ENCODE measurements around the gene EXOC6B. TPM values are rescaled to one million over a fixed set of nuclear protein-coding genes. Genes with fewer than 3 reads are reported as not detected.

EXOC6B gene
- total RNA-seq, 1 experiment from 2014 or later, result 26.5 TPM

DNA sequence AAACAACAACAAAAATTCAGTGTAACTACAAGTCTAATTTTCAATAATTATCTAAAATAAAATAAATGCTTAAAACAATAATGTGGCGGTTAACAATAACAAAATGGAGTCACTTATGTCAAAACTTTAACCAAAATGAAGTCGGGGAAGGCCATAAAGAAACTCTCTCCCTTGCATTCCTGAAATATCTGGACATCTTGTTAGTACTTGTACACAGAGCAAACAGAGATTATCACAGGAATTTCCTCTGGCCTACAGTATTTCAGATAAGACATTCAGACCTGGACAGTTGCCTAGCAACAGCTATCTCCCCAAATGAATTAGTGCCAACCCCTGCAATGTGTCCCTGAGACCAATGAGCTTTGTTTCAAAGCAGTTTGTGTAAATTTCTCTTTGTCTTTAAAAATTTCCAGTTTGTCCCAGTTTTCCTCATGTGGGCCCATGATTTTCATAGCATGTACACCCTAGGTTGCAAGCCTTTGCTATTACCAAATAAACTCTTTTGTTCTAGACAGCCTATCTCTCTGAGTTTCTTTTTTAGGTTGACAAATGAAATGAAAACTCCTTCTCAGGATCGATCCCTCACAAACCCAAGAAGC is 68.6 kb downstream of the EXOC6B start:
- Histone ChIP-seq H3K27ac (peak overlapping the region; percentile 33), H3K27me3 (replicated peaks) (no peaks in the 10 kb centered on the region), H3K9me3 (replicated peaks) (0 out of 2 replicates have a peak, but pooled peaks cover 4% of the 10 kb centered on the region), H3K4me1 (replicated peaks) (peaks cover 29% of the 10 kb centered on the region), H3K36me3 (no peaks in the 10 kb centered on the region), H3K4me3 (no peak overlapping the region)
- DNase-seq (ENCODE audit: low read depth in 1 of 2, low spot score in 2 of 2), result peak in 1 of 2 experiments; percentile 57

DNA sequence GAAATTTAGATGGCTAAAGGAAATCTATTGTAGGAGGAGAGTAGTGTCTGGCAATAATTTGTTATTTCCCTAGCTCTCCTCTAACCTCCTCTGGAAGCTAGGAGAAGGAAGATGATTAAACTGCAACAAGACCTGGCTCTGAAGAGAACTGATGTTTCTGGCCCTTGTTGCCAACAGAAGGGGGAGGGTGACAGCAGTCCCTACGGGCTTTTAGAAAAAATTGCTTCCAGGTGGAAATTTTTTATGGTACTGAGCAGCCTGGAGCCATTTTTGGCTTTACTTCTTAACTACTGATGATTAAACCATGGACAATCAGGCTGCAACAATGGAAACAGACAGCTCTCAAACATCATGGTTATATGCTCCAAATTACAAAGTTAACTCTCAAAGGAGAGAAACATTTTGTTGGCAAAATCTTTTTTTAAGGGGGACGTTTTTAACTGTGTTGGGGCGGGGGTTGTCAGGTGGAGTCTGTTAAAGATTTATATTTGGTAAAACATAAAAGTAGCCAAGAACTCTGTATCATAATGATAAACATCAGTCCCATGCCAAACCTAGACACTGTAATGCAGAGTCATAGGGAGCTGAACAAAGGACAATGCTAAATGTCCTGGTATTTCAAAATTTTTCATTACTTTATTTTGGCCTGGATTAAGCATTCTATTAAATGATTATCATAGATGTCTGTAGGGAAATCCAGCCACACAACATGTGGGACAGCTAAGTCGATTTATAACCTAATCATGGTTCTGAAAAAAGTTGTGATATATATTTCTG is 70.0 kb downstream of the EXOC6B start:
- no peaks in the 10 kb centered on the region for H3K36me3 ChIP-seq
- no peak overlapping the region for H3K27ac ChIP-seq
- no peak overlapping the region for H3K4me3 ChIP-seq
- H3K4me1 ChIP-seq (replicated peaks), result peaks cover 29% of the 10 kb centered on the region
- no peaks in the 10 kb centered on the region for H3K9me3 ChIP-seq (replicated peaks)
- DNase-seq (ENCODE audit: low read depth in 1 of 2, low spot score in 2 of 2), result peak in 1 of 2 experiments; percentile 13
- no peaks in the 10 kb centered on the region for H3K27me3 ChIP-seq (replicated peaks)

DNA sequence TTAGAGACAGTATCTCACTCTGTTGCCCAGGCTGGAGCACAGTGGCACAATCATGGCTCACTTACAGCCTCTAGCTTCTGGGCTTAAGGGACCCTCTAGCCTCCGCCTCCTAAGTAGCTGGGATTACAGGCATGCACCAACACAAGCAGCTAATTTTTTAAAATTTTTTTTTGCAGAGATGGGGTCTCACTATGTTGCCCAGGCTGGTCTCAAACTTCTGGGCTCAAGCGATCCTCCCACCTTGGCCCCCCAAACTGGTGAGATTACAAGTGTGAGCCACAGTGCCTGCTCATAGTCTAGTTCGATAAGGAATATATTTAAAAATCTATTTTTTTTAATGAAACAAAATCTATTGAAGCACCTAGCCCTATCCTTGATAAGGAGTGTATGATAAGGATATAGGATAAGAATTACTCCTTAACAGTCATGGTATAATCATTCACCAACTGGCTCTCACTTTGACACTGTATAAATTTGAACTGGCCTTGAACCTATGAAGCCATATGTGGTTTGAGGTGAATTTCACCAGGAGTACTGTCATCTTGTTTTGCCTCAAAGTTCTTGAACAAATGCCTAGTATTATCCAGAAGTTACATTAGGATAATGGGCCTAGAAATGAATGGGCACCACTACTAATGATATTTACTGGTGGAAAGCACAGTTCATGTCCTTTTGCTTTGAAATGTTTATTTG is 71.1 kb downstream of the EXOC6B start:
- H3K27me3 ChIP-seq (replicated peaks), result no peaks in the 10 kb centered on the region
- peaks cover 29% of the 10 kb centered on the region for H3K4me1 ChIP-seq (replicated peaks)
- no peak overlapping the region for H3K4me3 ChIP-seq
- H3K36me3 ChIP-seq, result no peaks in the 10 kb centered on the region
- DNase-seq (ENCODE audit: low read depth in 1 of 2, low spot score in 2 of 2), result no peak
- no peak overlapping the region for H3K27ac ChIP-seq
- H3K9me3 ChIP-seq (replicated peaks), result no peaks in the 10 kb centered on the region

DNA sequence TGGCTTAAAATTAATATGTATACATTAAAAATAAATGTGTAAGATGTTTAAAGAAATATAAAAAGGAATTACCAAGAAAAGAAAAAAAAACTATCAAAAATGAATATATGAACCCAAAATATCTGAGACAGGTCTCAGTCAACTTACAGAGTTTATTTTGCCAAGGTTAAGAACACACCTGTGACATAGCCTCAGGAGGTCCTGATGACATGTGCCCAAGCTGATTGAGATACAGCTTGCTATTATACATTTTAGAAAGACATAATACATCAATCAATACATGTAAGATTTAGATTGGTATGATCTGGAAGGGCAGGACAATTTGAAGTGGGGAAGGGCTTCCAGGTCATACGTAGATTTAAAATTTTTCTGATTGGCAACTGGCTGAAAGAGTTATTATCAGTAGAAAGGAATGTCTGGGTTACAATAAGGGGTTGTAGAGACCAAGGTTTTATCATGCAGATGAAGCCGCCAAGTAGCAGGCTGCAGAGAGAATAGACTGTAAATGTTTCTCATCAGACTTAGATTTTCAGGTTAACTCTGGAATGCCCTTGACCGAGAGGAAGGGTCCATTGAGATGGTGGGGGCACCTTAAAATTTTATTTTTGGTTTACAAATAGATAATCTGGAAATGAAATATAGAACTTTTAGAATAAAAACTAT is 74.7 kb downstream of the EXOC6B start:
- Histone ChIP-seq H3K36me3 (no peaks in the 10 kb centered on the region), H3K9me3 (replicated peaks) (no peaks in the 10 kb centered on the region), H3K27me3 (replicated peaks) (no peaks in the 10 kb centered on the region), H3K4me1 (replicated peaks) (peaks cover 12% of the 10 kb centered on the region), H3K27ac (no peak overlapping the region), H3K4me3 (no peak overlapping the region)
- no peak for DNase-seq (ENCODE audit: low read depth in 1 of 2, low spot score in 2 of 2)

GRCh38 chr2:72750466-72750865 is 75.4 kb downstream of the EXOC6B start:
- Histone ChIP-seq H3K4me1 (replicated peaks) (peaks cover 5% of the 10 kb centered on the region), H3K4me3 (no peak overlapping the region), H3K9me3 (replicated peaks) (no peaks in the 10 kb centered on the region), H3K27ac (no peak overlapping the region), H3K27me3 (replicated peaks) (no peaks in the 10 kb centered on the region), H3K36me3 (no peaks in the 10 kb centered on the region)
- no peak for DNase-seq (ENCODE audit: low read depth in 1 of 2, low spot score in 2 of 2)

GRCh38 chr2:72747344-72747743 is 78.5 kb downstream of the EXOC6B start:
- H3K4me3 ChIP-seq, result no peak overlapping the region
- no peaks in the 10 kb centered on the region for H3K9me3 ChIP-seq (replicated peaks)
- H3K27ac ChIP-seq, result no peak overlapping the region
- DNase-seq (ENCODE audit: low read depth in 1 of 2, low spot score in 2 of 2), result no peak
- H3K27me3 ChIP-seq (replicated peaks), result no peaks in the 10 kb centered on the region
- H3K36me3 ChIP-seq, result no peaks in the 10 kb centered on the region
- no peaks in the 10 kb centered on the region for H3K4me1 ChIP-seq (replicated peaks)

DNA sequence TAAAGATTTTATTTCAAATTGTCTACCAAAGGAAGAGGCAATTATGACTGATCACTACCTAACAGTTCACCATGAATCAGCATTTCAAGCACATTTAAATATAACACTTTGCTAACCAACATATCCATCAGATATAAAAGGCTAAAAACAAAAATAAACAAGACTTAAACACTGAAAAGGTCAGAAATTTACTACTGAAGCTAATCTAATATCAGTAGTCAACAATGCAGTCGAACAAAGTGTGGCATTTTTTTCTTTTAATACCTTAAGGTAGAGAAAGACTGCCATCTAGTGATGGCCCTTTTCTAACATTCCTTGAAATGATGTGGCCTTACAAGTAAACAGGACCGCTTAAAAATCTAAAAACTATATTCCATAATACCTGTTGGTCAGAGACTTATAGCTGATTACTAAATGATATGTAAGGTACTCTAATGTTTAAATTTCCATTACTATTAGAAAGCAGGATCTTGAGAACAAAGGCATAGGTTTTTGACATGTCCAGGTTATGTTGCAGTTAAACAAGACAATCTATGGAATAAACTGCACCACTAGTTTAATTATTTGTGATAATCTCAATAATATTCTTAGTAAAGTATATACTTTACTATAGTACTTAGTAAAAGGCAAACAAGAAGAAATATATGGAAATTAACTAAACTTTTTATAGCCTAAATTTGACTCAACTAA is 80.0 kb downstream of the EXOC6B start:
- no peak overlapping the region for H3K27ac ChIP-seq
- no peaks in the 10 kb centered on the region for H3K27me3 ChIP-seq (replicated peaks)
- H3K9me3 ChIP-seq (replicated peaks), result no peaks in the 10 kb centered on the region
- DNase-seq (ENCODE audit: low read depth in 1 of 2, low spot score in 2 of 2), result peak in 1 of 2 experiments; percentile 67
- no peaks in the 10 kb centered on the region for H3K4me1 ChIP-seq (replicated peaks)
- no peak overlapping the region for H3K4me3 ChIP-seq
- no peaks in the 10 kb centered on the region for H3K36me3 ChIP-seq

DNA sequence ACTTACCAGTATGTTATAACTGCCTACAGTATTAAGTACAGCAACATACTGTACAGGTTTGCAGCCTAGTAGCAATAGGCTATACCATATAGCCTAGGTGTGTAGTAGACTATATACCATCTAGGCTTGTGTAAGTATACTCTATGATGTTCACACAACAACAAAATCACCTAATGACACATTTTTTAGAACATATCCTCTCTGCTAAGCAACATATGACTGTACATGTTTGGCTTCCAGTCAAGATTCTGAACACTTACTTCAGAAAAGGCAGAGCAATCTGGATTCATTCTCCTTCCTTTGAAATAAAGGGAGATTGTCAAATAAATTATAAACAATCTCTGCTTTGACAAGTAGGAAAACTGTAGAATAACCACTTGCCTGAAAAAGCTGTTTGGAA is 81.8 kb downstream of the EXOC6B start:
- DNase-seq (ENCODE audit: low read depth in 1 of 2, low spot score in 2 of 2), result no peak

DNA sequence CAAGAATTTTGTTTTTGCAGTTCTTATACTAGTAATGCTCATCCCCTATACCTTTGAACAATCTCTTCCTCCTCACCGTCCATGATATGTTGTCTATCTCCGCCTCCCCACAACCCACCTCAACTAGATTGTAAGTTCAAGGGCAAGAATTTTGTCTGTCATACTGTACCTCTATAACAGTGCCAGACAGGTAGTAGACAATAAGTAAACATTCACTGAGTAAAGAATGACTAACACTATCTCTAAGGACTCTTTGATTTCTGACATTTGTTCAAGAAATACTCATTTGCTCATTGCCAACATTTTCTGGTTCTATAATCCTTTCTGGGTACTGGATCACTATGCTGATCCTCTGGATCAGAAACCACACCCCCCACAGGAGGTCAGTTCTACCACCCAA is 82.4 kb downstream of the EXOC6B start:
- no peaks in the 10 kb centered on the region for H3K27me3 ChIP-seq (replicated peaks)
- no peaks in the 10 kb centered on the region for H3K4me1 ChIP-seq (replicated peaks)
- H3K4me3 ChIP-seq, result no peak overlapping the region
- no peaks in the 10 kb centered on the region for H3K36me3 ChIP-seq
- no peak overlapping the region for H3K27ac ChIP-seq
- no peaks in the 10 kb centered on the region for H3K9me3 ChIP-seq (replicated peaks)
- no peak for DNase-seq (ENCODE audit: low read depth in 1 of 2, low spot score in 2 of 2)

More for the DNA sequence above, 81.8 kb downstream of the EXOC6B start:
- H3K4me1 ChIP-seq (replicated peaks), result no peaks in the 10 kb centered on the region
- H3K27me3 ChIP-seq (replicated peaks), result no peaks in the 10 kb centered on the region
- no peaks in the 10 kb centered on the region for H3K9me3 ChIP-seq (replicated peaks)
- H3K4me3 ChIP-seq, result no peak overlapping the region
- no peak overlapping the region for H3K27ac ChIP-seq
- H3K36me3 ChIP-seq, result no peaks in the 10 kb centered on the region

GRCh38 chr2:72738096-72738495 is 87.7 kb downstream of the EXOC6B start:
- no peak for DNase-seq (ENCODE audit: low read depth in 1 of 2, low spot score in 2 of 2)
- Histone ChIP-seq H3K27me3 (replicated peaks) (no peaks in the 10 kb centered on the region), H3K9me3 (replicated peaks) (no peaks in the 10 kb centered on the region), H3K27ac (no peak overlapping the region), H3K36me3 (no peaks in the 10 kb centered on the region), H3K4me1 (replicated peaks) (no peaks in the 10 kb centered on the region), H3K4me3 (no peak overlapping the region)

- no peak overlapping the region for H3K27ac ChIP-seq
- H3K27me3 ChIP-seq (replicated peaks), result no peaks in the 10 kb centered on the region
- no peaks in the 10 kb centered on the region for H3K4me1 ChIP-seq (replicated peaks)
- H3K36me3 ChIP-seq, result no peaks in the 10 kb centered on the region
- no peak overlapping the region for H3K4me3 ChIP-seq
- no peak for DNase-seq (ENCODE audit: low read depth in 1 of 2, low spot score in 2 of 2)
- no peaks in the 10 kb centered on the region for H3K9me3 ChIP-seq (replicated peaks)
These were observed 91.4 kb downstream of the EXOC6B start for GRCh38 chr2:72734432-72734831.

GRCh38 chr2:72731116-72731515 is 94.7 kb downstream of the EXOC6B start:
- Histone ChIP-seq H3K27ac (no peak overlapping the region), H3K4me1 (replicated peaks) (no peaks in the 10 kb centered on the region), H3K4me3 (no peak overlapping the region), H3K36me3 (no peaks in the 10 kb centered on the region), H3K9me3 (replicated peaks) (no peaks in the 10 kb centered on the region), H3K27me3 (replicated peaks) (no peaks in the 10 kb centered on the region)
- DNase-seq (ENCODE audit: low read depth in 1 of 2, low spot score in 2 of 2), result no peak

GRCh38 chr2:72727356-72727755 is 98.5 kb downstream of the EXOC6B start:
- Histone ChIP-seq H3K36me3 (no peaks in the 10 kb centered on the region), H3K27me3 (replicated peaks) (no peaks in the 10 kb centered on the region), H3K9me3 (replicated peaks) (no peaks in the 10 kb centered on the region), H3K27ac (no peak overlapping the region), H3K4me1 (replicated peaks) (peaks cover 13% of the 10 kb centered on the region), H3K4me3 (no peak overlapping the region)
- DNase-seq (ENCODE audit: low read depth in 1 of 2, low spot score in 2 of 2), result no peak

Data from SJSA1 (cell line).